ENCODE data around the gene RALGPS1. TPM values are rescaled to one million over a fixed set of nuclear protein-coding genes. Genes with fewer than 3 reads are reported as not detected.
"Not testable (repeated sequence)": the region's sequence is repeated elsewhere in the genome, so short reads cannot be mapped to it uniquely, and the experiment has no call there.

The RALGPS1 gene
- polyA plus RNA-seq, 2 of the 4 experiments (the other 2 are of a cell fraction), result 5.0 to 7.9 TPM

DNA sequence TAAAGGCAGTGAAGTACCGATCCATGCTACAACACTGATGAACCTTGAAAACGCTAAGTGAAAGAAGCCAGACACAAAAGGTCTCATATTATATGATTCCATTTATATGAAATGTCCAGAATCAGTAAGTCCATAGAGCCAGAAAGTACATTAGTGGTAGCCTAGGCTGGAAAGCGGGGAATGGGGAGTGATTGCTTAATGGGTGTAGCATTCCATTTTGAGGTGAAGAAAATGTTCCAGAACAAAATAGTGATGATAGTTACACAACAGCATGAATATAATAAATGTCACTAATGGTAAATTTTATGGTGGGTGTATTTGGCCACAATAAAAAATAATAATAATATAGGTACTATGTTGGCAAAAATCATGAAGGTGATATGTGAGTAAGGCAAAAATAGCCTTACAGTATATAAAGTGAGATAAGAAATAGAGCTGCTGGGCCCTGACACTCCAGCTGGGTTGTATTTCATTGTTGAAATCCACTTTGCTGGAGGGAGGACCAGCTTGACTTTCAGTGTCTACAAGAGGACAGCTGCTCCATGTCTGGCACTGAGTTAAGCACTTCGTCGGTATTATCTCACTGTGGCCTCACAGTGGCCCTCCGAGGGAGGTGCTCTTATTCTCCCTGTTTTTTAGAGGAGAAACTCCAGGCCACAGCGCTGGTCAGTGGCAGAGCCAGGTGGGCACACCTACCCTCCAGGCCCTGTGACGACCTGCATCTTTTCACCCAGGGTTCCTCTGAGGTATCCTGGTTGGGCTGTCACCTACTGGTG, 230.3 kb downstream of the RALGPS1 start:
- no peak overlapping the region for H3K27ac ChIP-seq
- no peak overlapping the region for H3K4me3 ChIP-seq
- H3K4me2 ChIP-seq, result no peak overlapping the region
- DNase-seq (ENCODE audit: low read depth in 1 of 2, low spot score in 1 of 2) (no peak), FAIRE-seq (no peak), ATAC-seq (peak in 1 of 2 experiments; percentile 52; a peak in 2 of 6 replicates)
- no peaks in the 10 kb centered on the region for H3K9me3 ChIP-seq
- 72% methylated on average over 8 of the region's 8 CpGs for WGBS (ENCODE audit: missing lambda C conversion rate)
- ChIA-PET POLR2A (no interaction called here), CTCF (no interaction called here)
- H3K4me1 ChIP-seq, result peaks cover 11% of the 10 kb centered on the region; the same call in 2 of the 3 replicates
- TF ChIP-seq RARB (CRISPR knock-in tag; IDR thresholded peaks at IDR 0.05), result no peak
- no peak for TF ChIP-seq SMC3 (IDR thresholded peaks at IDR 0.05)
- TF ChIP-seq ZC3H11A (IDR thresholded peaks at IDR 0.05), result no peak
- no peak for TF ChIP-seq NPAS2 (CRISPR knock-in tag; IDR thresholded peaks at IDR 0.05; ENCODE audit: borderline replicate concordance)
- TF ChIP-seq POLR2AphosphoS2 (conservative IDR thresholded peaks at IDR 0.05; ENCODE audit: low read length), result no peak
- no peak for TF ChIP-seq HOXB13 (CRISPR knock-in tag; IDR thresholded peaks at IDR 0.05; ENCODE audit: low read depth)

DNA sequence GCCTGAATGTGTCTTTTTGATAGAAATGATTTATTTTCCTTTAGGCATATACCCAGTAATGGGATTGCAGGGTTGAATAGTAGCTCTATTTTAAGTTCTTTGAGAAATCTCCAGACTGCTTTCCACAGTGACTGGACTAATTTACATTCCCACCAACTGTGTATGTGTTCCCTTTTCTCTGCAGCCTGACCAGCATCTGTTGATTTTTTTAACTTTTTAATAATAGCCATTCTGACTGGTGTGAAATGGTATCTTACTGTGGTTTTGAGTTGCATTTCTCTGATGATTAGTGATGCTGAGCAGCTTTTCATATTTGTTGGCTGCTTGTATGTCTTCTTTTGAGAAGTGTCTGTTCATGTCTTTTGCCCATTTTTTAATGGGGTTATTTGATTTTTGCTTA, 232.3 kb downstream of the RALGPS1 start:
- H3K27ac ChIP-seq; H3K9me3 ChIP-seq; POLR2A ChIA-PET; H3K4me2 ChIP-seq; ATAC-seq; FAIRE-seq; H3K4me3 ChIP-seq; DNase-seq (ENCODE audit: low read depth in 1 of 2, low spot score in 1 of 2): not testable (repeated sequence)
- CTCF ChIA-PET, result interaction anchor here (1.1 to 1.9 kb wide), 3 partner anchors 25 to 207 kb away, joined by 4 to 6 read pairs (median 5); no protein-coding TSS in a partner anchor
- peaks cover 11% of the 10 kb centered on the region; the same call in 2 of the 3 replicates for H3K4me1 ChIP-seq

DNA sequence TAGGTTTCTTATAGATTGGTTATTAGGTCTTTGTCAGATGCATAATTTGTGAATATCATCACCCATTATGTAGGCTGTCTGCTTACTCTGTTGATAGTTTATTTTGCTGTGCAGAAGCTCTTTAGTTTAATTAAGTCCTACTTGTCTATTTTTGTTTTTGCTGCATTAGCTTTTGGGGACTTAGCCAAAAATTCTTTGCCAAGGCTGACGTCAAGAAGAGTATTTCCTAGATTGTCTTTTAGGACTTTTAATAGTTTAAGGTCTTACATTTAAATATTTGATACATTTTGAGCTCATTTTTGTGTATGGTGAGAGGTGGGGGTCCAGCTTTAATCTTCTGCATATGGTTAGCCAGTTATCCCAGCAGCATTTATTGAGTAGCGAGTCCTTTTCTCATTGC, 232.7 kb downstream of the RALGPS1 start:
- ChIA-PET POLR2A (no interaction called here), CTCF (interaction anchor here (1.1 to 1.9 kb wide), 3 partner anchors 25 to 207 kb away, joined by 4 to 6 read pairs (median 5); no protein-coding TSS in a partner anchor)
- Histone ChIP-seq H3K4me1 (peaks cover 11% of the 10 kb centered on the region; the same call in 2 of the 3 replicates), H3K4me3 (no peak overlapping the region), H3K27ac (no peak overlapping the region), H3K4me2 (no peak overlapping the region), H3K9me3 (no peaks in the 10 kb centered on the region)
- ATAC-seq (no peak), DNase-seq (ENCODE audit: low read depth in 1 of 2, low spot score in 1 of 2) (no peak), FAIRE-seq (no peak)
- WGBS (ENCODE audit: missing lambda C conversion rate), result 84% methylated on average over 2 of the region's 2 CpGs
- TF ChIP-seq, protein P1, sequence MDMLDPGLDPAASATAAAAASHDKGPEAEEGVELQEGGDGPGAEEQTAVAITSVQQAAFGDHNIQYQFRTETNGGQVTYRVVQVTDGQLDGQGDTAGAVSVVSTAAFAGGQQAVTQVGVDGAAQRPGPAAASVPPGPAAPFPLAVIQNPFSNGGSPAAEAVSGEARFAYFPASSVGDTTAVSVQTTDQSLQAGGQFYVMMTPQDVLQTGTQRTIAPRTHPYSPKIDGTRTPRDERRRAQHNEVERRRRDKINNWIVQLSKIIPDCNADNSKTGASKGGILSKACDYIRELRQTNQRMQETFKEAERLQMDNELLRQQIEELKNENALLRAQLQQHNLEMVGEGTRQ (IDR thresholded peaks at IDR 0.05), result no peak
- TF ChIP-seq, protein P2, sequence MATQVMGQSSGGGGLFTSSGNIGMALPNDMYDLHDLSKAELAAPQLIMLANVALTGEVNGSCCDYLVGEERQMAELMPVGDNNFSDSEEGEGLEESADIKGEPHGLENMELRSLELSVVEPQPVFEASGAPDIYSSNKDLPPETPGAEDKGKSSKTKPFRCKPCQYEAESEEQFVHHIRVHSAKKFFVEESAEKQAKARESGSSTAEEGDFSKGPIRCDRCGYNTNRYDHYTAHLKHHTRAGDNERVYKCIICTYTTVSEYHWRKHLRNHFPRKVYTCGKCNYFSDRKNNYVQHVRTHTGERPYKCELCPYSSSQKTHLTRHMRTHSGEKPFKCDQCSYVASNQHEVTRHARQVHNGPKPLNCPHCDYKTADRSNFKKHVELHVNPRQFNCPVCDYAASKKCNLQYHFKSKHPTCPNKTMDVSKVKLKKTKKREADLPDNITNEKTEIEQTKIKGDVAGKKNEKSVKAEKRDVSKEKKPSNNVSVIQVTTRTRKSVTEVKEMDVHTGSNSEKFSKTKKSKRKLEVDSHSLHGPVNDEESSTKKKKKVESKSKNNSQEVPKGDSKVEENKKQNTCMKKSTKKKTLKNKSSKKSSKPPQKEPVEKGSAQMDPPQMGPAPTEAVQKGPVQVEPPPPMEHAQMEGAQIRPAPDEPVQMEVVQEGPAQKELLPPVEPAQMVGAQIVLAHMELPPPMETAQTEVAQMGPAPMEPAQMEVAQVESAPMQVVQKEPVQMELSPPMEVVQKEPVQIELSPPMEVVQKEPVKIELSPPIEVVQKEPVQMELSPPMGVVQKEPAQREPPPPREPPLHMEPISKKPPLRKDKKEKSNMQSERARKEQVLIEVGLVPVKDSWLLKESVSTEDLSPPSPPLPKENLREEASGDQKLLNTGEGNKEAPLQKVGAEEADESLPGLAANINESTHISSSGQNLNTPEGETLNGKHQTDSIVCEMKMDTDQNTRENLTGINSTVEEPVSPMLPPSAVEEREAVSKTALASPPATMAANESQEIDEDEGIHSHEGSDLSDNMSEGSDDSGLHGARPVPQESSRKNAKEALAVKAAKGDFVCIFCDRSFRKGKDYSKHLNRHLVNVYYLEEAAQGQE (IDR thresholded peaks at IDR 0.05), result no peak
- TF ChIP-seq RAD21 (conservative IDR thresholded peaks at IDR 0.05 in 1 of 2, IDR thresholded peaks at IDR 0.05 in 1 of 2) (no peak), HEYL (CRISPR knock-in tag; IDR thresholded peaks at IDR 0.05) (no peak), EHMT2 (IDR thresholded peaks at IDR 0.05; ENCODE audit: low read depth) (no peak), FOSB (CRISPR knock-in tag; IDR thresholded peaks at IDR 0.05) (no peak), CEBPB (IDR thresholded peaks at IDR 0.05) (no peak)
- TF ChIP-seq, protein P3, sequence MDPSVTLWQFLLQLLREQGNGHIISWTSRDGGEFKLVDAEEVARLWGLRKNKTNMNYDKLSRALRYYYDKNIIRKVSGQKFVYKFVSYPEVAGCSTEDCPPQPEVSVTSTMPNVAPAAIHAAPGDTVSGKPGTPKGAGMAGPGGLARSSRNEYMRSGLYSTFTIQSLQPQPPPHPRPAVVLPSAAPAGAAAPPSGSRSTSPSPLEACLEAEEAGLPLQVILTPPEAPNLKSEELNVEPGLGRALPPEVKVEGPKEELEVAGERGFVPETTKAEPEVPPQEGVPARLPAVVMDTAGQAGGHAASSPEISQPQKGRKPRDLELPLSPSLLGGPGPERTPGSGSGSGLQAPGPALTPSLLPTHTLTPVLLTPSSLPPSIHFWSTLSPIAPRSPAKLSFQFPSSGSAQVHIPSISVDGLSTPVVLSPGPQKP (IDR thresholded peaks at IDR 0.05; ENCODE audit: low read depth, low read length), result no peak
- TF ChIP-seq, protein P4, sequence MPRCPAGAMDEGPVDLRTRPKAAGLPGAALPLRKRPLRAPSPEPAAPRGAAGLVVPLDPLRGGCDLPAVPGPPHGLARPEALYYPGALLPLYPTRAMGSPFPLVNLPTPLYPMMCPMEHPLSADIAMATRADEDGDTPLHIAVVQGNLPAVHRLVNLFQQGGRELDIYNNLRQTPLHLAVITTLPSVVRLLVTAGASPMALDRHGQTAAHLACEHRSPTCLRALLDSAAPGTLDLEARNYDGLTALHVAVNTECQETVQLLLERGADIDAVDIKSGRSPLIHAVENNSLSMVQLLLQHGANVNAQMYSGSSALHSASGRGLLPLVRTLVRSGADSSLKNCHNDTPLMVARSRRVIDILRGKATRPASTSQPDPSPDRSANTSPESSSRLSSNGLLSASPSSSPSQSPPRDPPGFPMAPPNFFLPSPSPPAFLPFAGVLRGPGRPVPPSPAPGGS (IDR thresholded peaks at IDR 0.05), result no peak
- TF ChIP-seq, protein P5, sequence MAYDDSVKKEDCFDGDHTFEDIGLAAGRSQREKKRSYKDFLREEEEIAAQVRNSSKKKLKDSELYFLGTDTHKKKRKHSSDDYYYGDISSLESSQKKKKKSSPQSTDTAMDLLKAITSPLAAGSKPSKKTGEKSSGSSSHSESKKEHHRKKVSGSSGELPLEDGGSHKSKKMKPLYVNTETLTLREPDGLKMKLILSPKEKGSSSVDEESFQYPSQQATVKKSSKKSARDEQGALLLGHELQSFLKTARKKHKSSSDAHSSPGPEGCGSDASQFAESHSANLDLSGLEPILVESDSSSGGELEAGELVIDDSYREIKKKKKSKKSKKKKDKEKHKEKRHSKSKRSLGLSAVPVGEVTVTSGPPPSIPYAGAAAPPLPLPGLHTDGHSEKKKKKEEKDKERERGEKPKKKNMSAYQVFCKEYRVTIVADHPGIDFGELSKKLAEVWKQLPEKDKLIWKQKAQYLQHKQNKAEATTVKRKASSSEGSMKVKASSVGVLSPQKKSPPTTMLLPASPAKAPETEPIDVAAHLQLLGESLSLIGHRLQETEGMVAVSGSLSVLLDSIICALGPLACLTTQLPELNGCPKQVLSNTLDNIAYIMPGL (CRISPR knock-in tag; IDR thresholded peaks at IDR 0.05; ENCODE audit: borderline replicate concordance), result no peak
- TF ChIP-seq, protein P6, sequence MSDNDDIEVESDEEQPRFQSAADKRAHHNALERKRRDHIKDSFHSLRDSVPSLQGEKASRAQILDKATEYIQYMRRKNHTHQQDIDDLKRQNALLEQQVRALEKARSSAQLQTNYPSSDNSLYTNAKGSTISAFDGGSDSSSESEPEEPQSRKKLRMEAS (IDR thresholded peaks at IDR 0.05), result no peak

Data from A549 (cell line).